ENCODE data around the gene FAM216B. TPM values are rescaled to one million over a fixed set of nuclear protein-coding genes. Genes with fewer than 3 reads are reported as not detected.

Gene FAM216B
- total and polyA plus RNA-seq, 9 of the 15 experiments (the other 6 are each of a cell fraction or from before 2014, with no cell fraction given): not detected

DNA sequence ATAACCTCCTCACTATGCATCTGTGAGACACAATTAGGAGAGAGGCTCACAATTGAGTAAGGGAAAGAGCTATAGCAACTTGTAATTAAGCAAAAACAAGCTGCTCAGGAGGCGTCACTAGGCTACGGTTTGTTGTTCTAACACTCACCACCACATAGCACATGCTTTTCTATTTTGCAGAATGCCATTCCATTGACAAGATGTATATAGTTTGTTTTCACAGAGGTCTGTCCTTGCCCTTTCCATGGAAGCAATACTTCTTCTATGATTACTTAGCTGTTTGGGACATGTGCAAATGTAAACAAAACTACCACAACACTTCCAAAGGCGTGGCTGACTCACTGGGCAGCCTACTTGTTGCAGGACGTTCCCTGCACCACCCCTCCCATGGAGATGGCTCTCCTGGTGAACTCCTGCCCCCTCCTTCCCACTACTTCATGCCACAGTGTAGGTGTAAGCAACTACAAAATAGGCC lies 33.9 kb upstream of the FAM216B start (continued):
- no peak for TF ChIP-seq U2AF2 (optimal IDR thresholded peaks at IDR 0.05; ENCODE audit: low read depth, low read length)

DNA sequence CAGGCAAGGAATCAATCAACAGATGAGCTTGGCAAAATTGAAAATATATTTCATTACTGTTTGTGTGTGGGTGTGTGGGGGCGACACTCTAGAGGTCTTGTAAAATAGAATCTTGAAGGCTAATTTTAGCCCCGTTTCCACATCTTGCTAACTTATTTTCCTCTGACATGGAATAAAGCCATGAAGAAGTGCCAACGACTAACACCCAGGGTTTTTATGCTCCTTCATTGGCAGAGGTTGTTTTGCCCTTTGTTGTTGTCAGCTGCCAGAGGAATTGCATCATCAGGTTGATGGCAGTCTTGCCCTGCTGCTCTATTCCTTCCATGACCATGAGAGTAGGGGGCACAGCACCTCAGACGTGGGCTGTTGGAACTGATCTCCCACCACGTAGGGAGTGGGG lies 30.6 kb upstream of the FAM216B start:
- Histone ChIP-seq H2AFZ (ENCODE audit: low read depth, low read length) (no peak overlapping the region), H3K9me3 (replicated peaks; ENCODE audit: control insufficient read depth, insufficient read depth, low read depth, low read length) (no peaks in the 10 kb centered on the region)

More for the DNA sequence above, 30.6 kb upstream of the FAM216B start:
- H3K9ac ChIP-seq (ENCODE audit: insufficient read depth in 1 of 2, low read depth in 2 of 2, low read length in 2 of 2): no peak overlapping the region
- 0% methylated on average over 4 of the region's 5 CpGs for WGBS (ENCODE audit: insufficient coverage, low coverage, missing lambda C conversion rate)
- H3K27me3 ChIP-seq (ENCODE audit: control insufficient read depth in 2 of 2, insufficient read depth in 2 of 2, low read length in 2 of 2): no peaks in the 10 kb centered on the region
- no peak overlapping the region for H3K4me3 ChIP-seq
- no peaks in the 10 kb centered on the region for H3K79me2 ChIP-seq (ENCODE audit: control insufficient read depth, insufficient read depth, low read length)
- in situ Hi-C loops (cut with MboI): no loop called here
- H3K4me1 ChIP-seq (replicated peaks in 1 of 2; ENCODE audit: control insufficient read depth in 2 of 2, insufficient read depth in 2 of 2, low read length in 2 of 2): no peaks in the 10 kb centered on the region
- no peak overlapping the region for H3K27ac ChIP-seq (ENCODE audit: extremely low read depth, low read depth, low read length)
- H3K36me3 ChIP-seq (ENCODE audit: control insufficient read depth, insufficient read depth, low read length): no peaks in the 10 kb centered on the region
- POLR2A ChIA-PET: no interaction called here
- BruUV-seq (replicated peaks): no TSS peak
- H4K20me1 ChIP-seq (replicated peaks; ENCODE audit: control insufficient read depth, insufficient read depth, low read length): no peaks in the 10 kb centered on the region
- TF ChIP-seq HDAC2 (IDR thresholded peaks at IDR 0.05) (no peak), ATF3 (IDR thresholded peaks at IDR 0.05) (peak; percentile 21; the same call in 1 of the 2 replicates), ATF3 (CRISPR knock-in tag; conservative IDR thresholded peaks at IDR 0.05) (no peak), TCF7 (IDR thresholded peaks at IDR 0.05; ENCODE audit: borderline replicate concordance) (no peak)
- TF ChIP-seq, protein P1, sequence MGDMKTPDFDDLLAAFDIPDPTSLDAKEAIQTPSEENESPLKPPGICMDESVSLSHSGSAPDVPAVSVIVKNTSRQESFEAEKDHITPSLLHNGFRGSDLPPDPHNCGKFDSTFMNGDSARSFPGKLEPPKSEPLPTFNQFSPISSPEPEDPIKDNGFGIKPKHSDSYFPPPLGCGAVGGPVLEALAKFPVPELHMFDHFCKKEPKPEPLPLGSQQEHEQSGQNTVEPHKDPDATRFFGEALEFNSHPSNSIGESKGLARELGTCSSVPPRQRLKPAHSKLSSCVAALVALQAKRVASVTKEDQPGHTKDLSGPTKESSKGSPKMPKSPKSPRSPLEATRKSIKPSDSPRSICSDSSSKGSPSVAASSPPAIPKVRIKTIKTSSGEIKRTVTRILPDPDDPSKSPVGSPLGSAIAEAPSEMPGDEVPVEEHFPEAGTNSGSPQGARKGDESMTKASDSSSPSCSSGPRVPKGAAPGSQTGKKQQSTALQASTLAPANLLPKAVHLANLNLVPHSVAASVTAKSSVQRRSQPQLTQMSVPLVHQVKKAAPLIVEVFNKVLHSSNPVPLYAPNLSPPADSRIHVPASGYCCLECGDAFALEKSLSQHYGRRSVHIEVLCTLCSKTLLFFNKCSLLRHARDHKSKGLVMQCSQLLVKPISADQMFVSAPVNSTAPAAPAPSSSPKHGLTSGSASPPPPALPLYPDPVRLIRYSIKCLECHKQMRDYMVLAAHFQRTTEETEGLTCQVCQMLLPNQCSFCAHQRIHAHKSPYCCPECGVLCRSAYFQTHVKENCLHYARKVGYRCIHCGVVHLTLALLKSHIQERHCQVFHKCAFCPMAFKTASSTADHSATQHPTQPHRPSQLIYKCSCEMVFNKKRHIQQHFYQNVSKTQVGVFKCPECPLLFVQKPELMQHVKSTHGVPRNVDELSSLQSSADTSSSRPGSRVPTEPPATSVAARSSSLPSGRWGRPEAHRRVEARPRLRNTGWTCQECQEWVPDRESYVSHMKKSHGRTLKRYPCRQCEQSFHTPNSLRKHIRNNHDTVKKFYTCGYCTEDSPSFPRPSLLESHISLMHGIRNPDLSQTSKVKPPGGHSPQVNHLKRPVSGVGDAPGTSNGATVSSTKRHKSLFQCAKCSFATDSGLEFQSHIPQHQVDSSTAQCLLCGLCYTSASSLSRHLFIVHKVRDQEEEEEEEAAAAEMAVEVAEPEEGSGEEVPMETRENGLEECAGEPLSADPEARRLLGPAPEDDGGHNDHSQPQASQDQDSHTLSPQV (IDR thresholded peaks at IDR 0.05): no peak
- H3K9me1 ChIP-seq (ENCODE audit: control insufficient read depth, insufficient read depth, low read length): no peaks in the 10 kb centered on the region
- DNase-seq (ENCODE audit: extremely low read depth in 1 of 4, low spot score in 3 of 4) (no peak), FAIRE-seq (no peak), ATAC-seq (no peak)
- no peak overlapping the region for H3K4me2 ChIP-seq (ENCODE audit: insufficient read depth, low read length)
- CTCF ChIA-PET (ENCODE audit: low intra/inter-chr PET ratio): no interaction called here
- intact Hi-C loops (cut with micrococcal nuclease): no loop called here

Data from K562 (cell line).